Activated T-cell treated with anti-CD3 and anti-CD28 coated beads, Interleukin-2, amount 50 U/mL, for 4 hours (primary cell): ENCODE results near the gene MTTP. TPM values are rescaled to one million over a fixed set of nuclear protein-coding genes. Genes with fewer than 3 reads are reported as not detected.

ENCODE experiments used
- ATAC-seq, 2 donors: fragments of 200-7000 bp; cut with Tn5 transposase; one replicate each; pipeline ENCODE4 v1.10.0; 2021
- DNase-seq: peaks from one replicate; pipeline ENCODE4 v3.0.0-alpha.2; 2020
- H3K27me3 Mint-ChIP-seq: one replicate; pipeline ENCODE4 v1.8.0; 2021; ENCODE audit warnings: low read depth, mixed read lengths
- H3K36me3 Mint-ChIP-seq: one replicate; pipeline ENCODE4 v1.8.0; 2022; ENCODE audit warnings: mixed read lengths; ENCODE audit not compliant: insufficient read depth
- H3K4me1 Mint-ChIP-seq: one replicate; pipeline ENCODE4 v1.8.0; 2021; ENCODE audit warnings: low read depth, mixed read lengths
- H3K4me3 Mint-ChIP-seq: one replicate; pipeline ENCODE4 v1.8.0; 2021; ENCODE audit warnings: mild to moderate bottlenecking, moderate library complexity, mixed read lengths
- H3K9me3 Mint-ChIP-seq: one replicate; pipeline ENCODE4 v1.8.0; 2021; ENCODE audit warnings: mixed read lengths
- total RNA-seq, 3 donors: library from RNA; stranded (reverse); gene quantifications; one replicate each; pipeline ENCODE4 v1.2.1, GENCODE V29; 2021

The MTTP gene
- total RNA-seq, 3 donors from 2014 or later: not detected

DNA sequence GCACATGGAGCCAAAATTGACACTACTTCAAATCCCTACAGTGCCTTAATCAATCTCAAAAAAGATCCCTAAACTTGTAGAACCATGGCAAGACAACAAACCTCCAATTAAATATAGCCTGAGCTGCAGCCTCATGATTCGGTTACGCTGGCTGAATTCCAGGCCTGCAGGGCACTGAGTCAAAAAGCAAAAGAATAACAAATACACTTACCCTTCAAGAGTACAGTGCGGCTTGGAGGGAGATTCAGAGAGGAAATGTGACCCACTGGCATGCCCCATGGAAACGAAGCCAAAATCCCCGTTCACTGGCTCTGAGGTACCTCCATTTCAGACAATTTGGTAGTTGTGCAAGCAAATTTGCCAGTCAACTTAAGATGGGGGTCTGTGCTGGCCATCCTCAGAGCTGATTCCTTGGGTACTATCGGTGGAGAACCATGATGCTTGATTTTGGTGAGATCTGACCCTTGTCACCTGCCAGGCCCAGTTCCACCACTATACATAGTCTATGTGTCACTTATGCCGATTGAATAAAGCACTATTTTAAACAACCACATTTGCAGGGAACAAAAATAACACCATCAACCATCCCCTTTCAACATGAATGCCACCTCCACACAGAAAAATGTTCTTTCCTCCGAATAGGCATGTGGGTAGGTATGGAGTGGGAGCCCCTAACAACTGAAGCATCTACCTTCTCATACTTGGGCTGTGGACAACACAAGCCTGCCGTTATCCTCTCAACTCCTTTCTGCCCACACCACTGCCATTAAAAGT is 80.9 kb downstream of the MTTP start:
- Mint-ChIP-seq H3K9me3 (no peaks in the 10 kb centered on the region), H3K27me3 (peaks cover 4% of the 10 kb centered on the region), H3K4me3 (no peak overlapping the region), H3K36me3 (no peaks in the 10 kb centered on the region), H3K4me1 (no peaks in the 10 kb centered on the region)
- DNase-seq (no peak), ATAC-seq (no peak)

- H3K9me3 Mint-ChIP-seq: no peaks in the 10 kb centered on the region
- no peaks in the 10 kb centered on the region for H3K36me3 Mint-ChIP-seq
- no peaks in the 10 kb centered on the region for H3K4me1 Mint-ChIP-seq
- no peak within 1 kb of the TSS for H3K4me3 Mint-ChIP-seq
- H3K27me3 Mint-ChIP-seq: peaks cover 9% of the 10 kb centered on the region
- no peak for ATAC-seq
- no peak for DNase-seq
Measured at GRCh38 chr4:99657798-99658197, 83.2 kb downstream of the MTTP start, which contains the start of gene C4orf54. Gene C4orf54 (minus strand): TSS chr4:99657828. CDS start chr4:99654648, 3,180 bp downstream.

DNA sequence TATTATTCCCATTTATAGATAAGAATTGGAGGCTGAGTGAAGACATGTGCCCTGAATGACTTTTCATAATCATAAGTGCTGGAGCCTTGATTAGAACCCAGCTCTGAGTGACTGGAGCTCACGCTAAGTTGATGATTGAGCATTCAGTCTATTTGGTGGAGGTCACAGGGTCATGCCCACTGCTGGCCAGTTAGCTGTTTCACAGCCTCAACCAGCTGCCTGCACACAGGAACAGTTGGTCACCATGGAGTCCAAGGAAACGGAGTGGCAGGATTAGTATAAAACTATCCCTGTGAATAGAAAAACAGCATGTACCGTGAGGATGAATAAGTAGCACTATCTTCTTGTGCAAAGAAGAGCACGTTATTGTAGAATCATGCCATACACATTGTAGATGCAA is 84.0 kb downstream of the MTTP start:
- DNase-seq: no peak
- no peak for ATAC-seq
- Mint-ChIP-seq H3K27me3 (peaks cover 15% of the 10 kb centered on the region), H3K4me1 (no peaks in the 10 kb centered on the region), H3K4me3 (no peak overlapping the region), H3K9me3 (no peaks in the 10 kb centered on the region), H3K36me3 (no peaks in the 10 kb centered on the region)

DNA sequence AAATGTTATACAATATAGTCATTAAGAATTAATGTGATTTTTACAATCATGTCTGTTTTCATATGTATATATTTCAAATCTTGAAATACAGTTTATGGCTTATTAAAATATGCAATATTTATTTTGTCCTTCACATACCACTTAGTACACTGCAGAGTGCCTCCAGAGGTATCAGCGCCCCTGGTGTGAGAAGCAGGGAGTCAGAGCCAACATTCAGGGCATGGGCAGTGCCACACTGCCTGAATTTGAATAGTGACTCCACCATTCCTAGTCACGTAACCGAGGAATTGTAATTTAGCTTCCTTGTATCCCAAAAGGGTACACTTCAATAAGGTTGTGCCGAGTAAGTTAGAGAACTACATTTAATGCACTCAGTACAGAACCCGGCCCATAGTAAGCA is 87.3 kb downstream of the MTTP start:
- Mint-ChIP-seq H3K27me3 (peaks cover 13% of the 10 kb centered on the region), H3K4me3 (no peak overlapping the region), H3K9me3 (no peaks in the 10 kb centered on the region), H3K36me3 (no peaks in the 10 kb centered on the region), H3K4me1 (no peaks in the 10 kb centered on the region)
- ATAC-seq: no peak
- no peak for DNase-seq

DNA sequence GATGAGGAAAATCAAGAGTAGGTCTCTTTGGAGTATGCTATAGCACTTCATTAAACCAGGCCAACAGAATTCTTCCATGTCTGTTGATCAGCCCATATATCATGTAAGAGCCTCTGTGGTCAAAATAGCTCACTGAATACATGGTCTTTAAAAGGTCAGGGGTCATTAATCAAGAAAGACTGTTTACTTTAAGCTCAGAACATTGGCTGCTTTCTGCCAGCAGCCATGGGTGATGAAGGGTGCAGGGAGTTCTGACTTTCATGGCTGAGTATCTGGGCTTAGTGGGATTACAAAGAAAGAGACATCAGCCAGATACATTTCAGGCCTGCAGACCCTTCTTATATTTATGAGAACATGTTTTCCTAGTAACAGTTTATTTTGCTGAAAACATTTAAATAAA is 90.1 kb downstream of the MTTP start:
- no peaks in the 10 kb centered on the region for H3K4me1 Mint-ChIP-seq
- H3K9me3 Mint-ChIP-seq: no peaks in the 10 kb centered on the region
- no peak overlapping the region for H3K4me3 Mint-ChIP-seq
- H3K36me3 Mint-ChIP-seq: no peaks in the 10 kb centered on the region
- no peak for ATAC-seq
- DNase-seq: no peak
- H3K27me3 Mint-ChIP-seq: peaks cover 16% of the 10 kb centered on the region

DNA sequence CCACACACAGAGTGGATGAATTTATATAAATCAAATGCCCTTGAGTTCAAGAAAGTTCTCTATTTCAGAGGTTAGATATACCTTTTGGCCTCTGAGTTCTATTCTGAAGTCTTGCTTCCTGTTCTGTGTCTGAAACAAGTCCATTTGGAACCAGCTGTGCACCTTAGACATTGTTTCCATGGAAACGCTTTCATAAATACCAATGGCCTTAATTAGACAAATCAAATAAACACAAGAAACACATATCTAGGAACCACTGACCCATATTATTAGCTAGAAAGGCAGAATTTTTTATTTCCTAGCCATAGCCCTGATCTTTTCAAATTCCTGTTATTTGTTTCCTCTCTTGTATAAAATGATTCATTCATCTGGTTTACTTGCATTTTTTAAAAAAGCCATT is 91.4 kb downstream of the MTTP start:
- no peaks in the 10 kb centered on the region for H3K36me3 Mint-ChIP-seq

GRCh38 chr4:99668472-99668871 is 93.8 kb downstream of the MTTP start:
- Mint-ChIP-seq H3K9me3 (peaks cover 15% of the 10 kb centered on the region), H3K27me3 (peaks cover 16% of the 10 kb centered on the region), H3K4me3 (no peak overlapping the region), H3K4me1 (no peaks in the 10 kb centered on the region), H3K36me3 (no peaks in the 10 kb centered on the region)
- ATAC-seq: no peak
- DNase-seq: no peak

More for the DNA sequence above, 91.4 kb downstream of the MTTP start:
- H3K4me1 Mint-ChIP-seq: no peaks in the 10 kb centered on the region
- peaks cover 20% of the 10 kb centered on the region for H3K27me3 Mint-ChIP-seq
- DNase-seq (no peak), ATAC-seq (no peak)
- H3K9me3 Mint-ChIP-seq: no peaks in the 10 kb centered on the region
- no peak overlapping the region for H3K4me3 Mint-ChIP-seq

GRCh38 chr4:99669084-99669483 is 94.5 kb downstream of the MTTP start:
- no peaks in the 10 kb centered on the region for H3K36me3 Mint-ChIP-seq
- H3K4me3 Mint-ChIP-seq: no peak overlapping the region
- H3K27me3 Mint-ChIP-seq: peaks cover 12% of the 10 kb centered on the region
- H3K9me3 Mint-ChIP-seq: peaks cover 21% of the 10 kb centered on the region
- DNase-seq (no peak), ATAC-seq (no peak)
- H3K4me1 Mint-ChIP-seq: no peaks in the 10 kb centered on the region

GRCh38 chr4:99670409-99671073 is 95.9 kb downstream of the MTTP start:
- Mint-ChIP-seq H3K4me3 (no peak overlapping the region), H3K27me3 (peaks cover 12% of the 10 kb centered on the region), H3K4me1 (no peaks in the 10 kb centered on the region), H3K36me3 (no peaks in the 10 kb centered on the region), H3K9me3 (peaks cover 23% of the 10 kb centered on the region)
- ATAC-seq (no peak), DNase-seq (no peak)

Other genes with a start within 250 kb of the MTTP start
- under 1 TPM; 0.11 to 0.20 (median 0.16) TPM for gene ADH1C, start 222.1 kb upstream of the MTTP start, total RNA-seq
- gene ADH7, start 139.5 kb upstream of the MTTP start, total RNA-seq: not detected
- gene C4orf17, start 63.8 kb upstream of the MTTP start, total RNA-seq: not detected
- gene TRMT10A, start 10.8 kb upstream of the MTTP start, total RNA-seq: 1 to 10 TPM; 5.6 to 7.7 (median 6.5) TPM
- not detected for gene C4orf54, start 83.0 kb downstream of the MTTP start, total RNA-seq
- gene DAPP1, start 242.0 kb downstream of the MTTP start, total RNA-seq: 10 to 100 TPM; 25.7 to 33.0 (median 30.7) TPM